Germinal center (tissue), 1 donor: Measurements from ENCODE around the gene TUB.

Source experiments
- DNase-seq: peaks from one replicate; pipeline ENCODE4 v3.0.0; 2012; ENCODE audit warnings: mixed read lengths, low spot score

TUB gene

GRCh38 chr11:8080674-8081590, at the start of gene TUB:
TUB (plus strand) TSS chr11:8081211; CDS start chr11:8081511, 300 bp downstream.
- no peak for DNase-seq

- no peak for DNase-seq
Observed at GRCh38 chr11:8031248-8032115, 49.5 kb upstream of the TUB start.

- DNase-seq, result no peak
Observed at GRCh38 chr11:8032122-8032521, 48.9 kb upstream of the TUB start.

GRCh38 chr11:8032576-8033304, 48.3 kb upstream of the TUB start:
- DNase-seq, result no peak

- DNase-seq, result peak; percentile 57
Observed at GRCh38 chr11:8033305-8034105, 47.5 kb upstream of the TUB start.

GRCh38 chr11:8034106-8034585, 46.9 kb upstream of the TUB start:
- no peak for DNase-seq

GRCh38 chr11:8034604-8035190, 46.3 kb upstream of the TUB start:
- DNase-seq, result no peak

- no peak for DNase-seq
Observed at GRCh38 chr11:8035200-8035855, 45.7 kb upstream of the TUB start.

- DNase-seq, result no peak
Observed at GRCh38 chr11:8036002-8036802, 44.8 kb upstream of the TUB start.

GRCh38 chr11:8036986-8037385, 44.0 kb upstream of the TUB start:
- DNase-seq, result no peak

GRCh38 chr11:8038393-8038792, 42.6 kb upstream of the TUB start:
- no peak for DNase-seq

GRCh38 chr11:8038811-8039529, 42.0 kb upstream of the TUB start:
- DNase-seq, result no peak

GRCh38 chr11:8039530-8040260, 41.3 kb upstream of the TUB start:
- DNase-seq, result no peak

- no peak for DNase-seq
Observed at GRCh38 chr11:8040261-8040920, 40.6 kb upstream of the TUB start.

- DNase-seq, result no peak
Observed at GRCh38 chr11:8040921-8041285, 40.1 kb upstream of the TUB start.

- no peak for DNase-seq
Observed at GRCh38 chr11:8041576-8041975, 39.4 kb upstream of the TUB start.

GRCh38 chr11:8043756-8044155, 37.3 kb upstream of the TUB start:
- no peak for DNase-seq

GRCh38 chr11:8045839-8046238, 35.2 kb upstream of the TUB start:
- DNase-seq, result no peak
